Measurements from ENCODE around the gene ZDHHC14.

DNA sequence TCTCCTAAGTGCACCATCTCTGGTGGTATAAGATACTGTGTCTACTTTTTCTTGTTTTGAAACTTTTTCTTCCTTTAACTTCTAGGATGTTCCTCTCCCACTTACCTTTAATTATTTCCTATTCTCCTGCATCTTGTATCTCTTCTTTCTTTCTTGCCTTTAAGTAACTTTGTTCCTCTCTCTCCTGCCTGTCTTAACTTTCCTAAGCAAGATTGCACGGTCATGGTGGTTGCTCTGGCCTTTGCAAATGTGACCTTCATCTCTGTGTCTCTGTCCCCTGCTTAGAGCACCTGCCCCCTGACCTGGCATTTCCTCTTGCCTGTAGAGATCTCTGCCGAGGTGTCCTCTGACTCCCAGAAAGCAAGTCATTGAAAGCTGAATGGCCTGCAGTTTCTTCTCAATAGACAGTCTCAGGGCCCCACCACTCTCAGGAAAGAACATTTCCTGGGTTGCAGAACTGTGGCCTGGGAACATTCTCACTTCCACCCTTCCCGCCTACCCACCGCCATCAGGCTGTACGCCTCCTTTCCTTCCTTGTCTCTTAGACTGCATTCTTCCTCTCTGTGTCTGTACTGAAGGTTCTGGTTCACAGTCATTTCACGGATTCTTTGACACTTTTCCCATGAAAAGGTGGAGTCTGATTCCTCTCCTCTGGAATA lies 12.8 kb downstream of the ZDHHC14 start:
- no peak for TF ChIP-seq CTCF (IDR thresholded peaks at IDR 0.05)
- TF ChIP-seq POLR2AphosphoS5 (IDR thresholded peaks at IDR 0.05): no peak

Measured in prostate gland (tissue), 2 donors.